ENCODE results near the gene RSRC1. TPM values are rescaled to one million over a fixed set of nuclear protein-coding genes. Genes with fewer than 3 reads are reported as not detected.

The RSRC1 gene
- total and polyA plus RNA-seq, 2 donors (not counting 1 experiment from before 2014, with no cell fraction given): 4.5 to 54.6 TPM

- no peak for ATAC-seq (ENCODE audit: low read depth)
- peak overlapping the region; percentile 47 for H3K4me2 ChIP-seq (replicated peaks; ENCODE audit: low read depth, low read length, poor library complexity, severe bottlenecking)
- CTCF ChIA-PET: no interaction called here
Measured at GRCh38 chr3:158355623-158356588, 246.0 kb downstream of the RSRC1 start.

More at GRCh38 chr3:158355623-158356588, 246.0 kb downstream of the RSRC1 start:
- POLR2A ChIA-PET: no interaction called here
- H3K9me3 ChIP-seq (ENCODE audit: control extremely low read depth in 1 of 3, control insufficient read depth in 2 of 3, insufficient read depth in 1 of 3, low read length in 2 of 3): peaks cover 0 to 18% (median 7%) of the 10 kb centered on the region in 3 donors
- peaks cover 4 to 9% of the 10 kb centered on the region in 2 donors for H3K4me1 ChIP-seq (ENCODE audit: control insufficient read depth in 2 of 2, insufficient read depth in 2 of 2, low read length in 2 of 2)
- no peak for TF ChIP-seq EZH2 (IDR thresholded peaks at IDR 0.05; ENCODE audit: borderline replicate concordance, insufficient read depth, low read depth, low read length, poor library complexity, severe bottlenecking)
- TF ChIP-seq CTCF (IDR thresholded peaks at IDR 0.05): no peak
- no peaks in the 10 kb centered on the region for H4K20me1 ChIP-seq (ENCODE audit: control insufficient read depth, insufficient read depth, low read length, poor library complexity, severe bottlenecking)
- H3K27me3 ChIP-seq (replicated peaks in 1 of 4; ENCODE audit: control extremely low read depth in 1 of 4, control insufficient read depth in 3 of 4, insufficient read depth in 4 of 4, low read length in 3 of 4): no peaks in the 10 kb centered on the region
- intact Hi-C loops (cut with micrococcal nuclease): loop anchor here (1.0 kb wide), 1 partner anchor 13 kb away; no protein-coding TSS in a partner anchor
- no CpG with 5 or more reads among the region's 4 CpGs for WGBS (ENCODE audit: insufficient coverage)
- peaks cover 20% of the 10 kb centered on the region for H3K4me1 Mint-ChIP-seq
- H3K4me3 Mint-ChIP-seq: peak overlapping the region; percentile 17
- peaks cover 2% of the 10 kb centered on the region for H3K9me3 Mint-ChIP-seq (ENCODE audit: insufficient read depth)
- H3K4me3 ChIP-seq (ENCODE audit: control extremely low read depth in 1 of 5, extremely low read depth in 1 of 5, insufficient read depth in 1 of 5, low read depth in 2 of 5, low read length in 4 of 5): no peak overlapping the region
- H3K27me3 Mint-ChIP-seq: no peaks in the 10 kb centered on the region
- no peaks in the 10 kb centered on the region for H3K79me2 ChIP-seq (ENCODE audit: control insufficient read depth, insufficient read depth, low read length)
- no peak overlapping the region for H3K9ac ChIP-seq (ENCODE audit: low read length)
- DNase-seq: no peak
- H2AFZ ChIP-seq (ENCODE audit: insufficient read depth, low read depth, low read length, poor library complexity, severe bottlenecking): no peak overlapping the region
- H3K36me3 ChIP-seq (replicated peaks in 1 of 2; ENCODE audit: control extremely low read depth in 1 of 2, control insufficient read depth in 1 of 2, extremely low read depth in 1 of 2, insufficient read depth in 2 of 2, low read length in 1 of 2): peaks cover 3 to 5% of the 10 kb centered on the region in 2 experiments
- H3K27ac Mint-ChIP-seq: no peak overlapping the region
- H3K27ac ChIP-seq (ENCODE audit: low read length in 2 of 2): no peak overlapping the region
